HepG2 (cell line): ENCODE data around the gene TBKBP1. TPM values are rescaled to one million over a fixed set of nuclear protein-coding genes. Genes with fewer than 3 reads are reported as not detected.

ENCODE experiments used
- ATAC-seq: fragments of 200-7000 bp; cut with Tn5 transposase; 3 replicates; pipeline ENCODE4 v1.9.1; 2020; ENCODE audit warnings: mild to moderate bottlenecking, moderate library complexity
- BruUV-seq: library from RNA; stranded (reverse); fragments of 400-500 nt; replicated peaks from 2 replicates; lab custom pipeline; 2021; lab: Mats Ljungman, UMichigan
- CTCF ChIA-PET: fragments of 300-600 bp; formaldehyde crosslinking; extraction: SDS; loops from one replicate; lab custom pipeline; 2021; ENCODE audit warnings: low total read pairs, inconsistent platforms, low intra/inter-chr PET ratio; lab: Yijun Ruan, JAX
- POLR2A ChIA-PET: fragments of 350-600 bp; sonication (Branson Sonifier 250); formaldehyde crosslinking; loops from one replicate; lab custom pipeline; 2020; ENCODE audit warnings: antibody characterized with exemption, inconsistent platforms; lab: Yijun Ruan, JAX
- DNase-seq: peaks from one replicate; pipeline ENCODE4 v3.0.0-alpha.2; 2015; ENCODE audit warnings: low spot score
- FAIRE-seq: peaks from 3 replicates; lab custom pipeline; 2011; peaks lifted over from hg19 to GRCh38; lab: Jason Lieb, UNC
- H2AFZ ChIP-seq: one replicate; pipeline ENCODE4 v1.6.1; 2011; ENCODE audit warnings: low read length, inconsistent platforms
- H3K27ac ChIP-seq: fragments of 300-600 bp; 3 replicates; pipeline ENCODE4 v1.8.0; 2011; ENCODE audit warnings: mixed run types, mild to moderate bottlenecking, mixed read lengths, low read length, inconsistent platforms; ENCODE audit not compliant: insufficient read depth; ENCODE audit errors: extremely low read length
- H3K27me3 ChIP-seq, 2 experiments: fragments of 200-600 bp in 1 of 2; 2 replicates in 1 of 2; 3 replicates in 1 of 2; pipeline versions ENCODE4 v1.6.0 to v1.8.0; 2011; ENCODE audit warnings: low read length in 2 of 2, mild to moderate bottlenecking in 2 of 2, moderate library complexity in 2 of 2, inconsistent platforms in 1 of 2; ENCODE audit not compliant: insufficient read depth in 2 of 2, control insufficient read depth in 1 of 2
- H3K36me3 ChIP-seq, 2 experiments: fragments of 200-600 bp in 1 of 2; replicated peaks in 1 of 2; 2 replicates in 1 of 2; 3 replicates in 1 of 2; pipeline versions ENCODE4 v1.5.1 to v1.8.0; 2011; ENCODE audit warnings: low read length in 2 of 2, inconsistent platforms in 1 of 2; ENCODE audit not compliant: insufficient read depth in 2 of 2, control insufficient read depth in 1 of 2
- H3K4me1 ChIP-seq: 2 replicates; pipeline ENCODE4 v1.5.1; 2012; ENCODE audit warnings: low read length, inconsistent platforms; ENCODE audit not compliant: insufficient read depth
- H3K4me2 ChIP-seq: 2 replicates; pipeline ENCODE4 v1.6.0; 2011; ENCODE audit warnings: low read depth, low read length, inconsistent platforms
- H3K4me3 ChIP-seq, 3 experiments: fragments of 200-600 bp in 1 of 3; sonication (generic), shearing (Covaris generic) in 1 of 3; replicated peaks in 1 of 3; 2 replicates each; pipeline ENCODE4 v1.5.1; 2011 to 2016; ENCODE audit warnings: low read length in 3 of 3, inconsistent platforms in 2 of 3, low read depth in 2 of 3, mild to moderate bottlenecking in 2 of 3, control low read depth in 1 of 3, mixed read lengths in 1 of 3; ENCODE audit not compliant: insufficient read depth in 1 of 3
- H3K79me2 ChIP-seq: one replicate; pipeline ENCODE4 v1.6.1; 2011; ENCODE audit warnings: low read length, inconsistent platforms; ENCODE audit not compliant: insufficient read depth
- H3K9ac ChIP-seq: 2 replicates; pipeline ENCODE4 v1.6.0; 2011; ENCODE audit warnings: mild to moderate bottlenecking, low read depth, low read length, inconsistent platforms; ENCODE audit not compliant: insufficient read depth
- H3K9me3 ChIP-seq: 2 replicates; pipeline ENCODE4 v1.5.1; 2012; ENCODE audit warnings: mild to moderate bottlenecking, low read length
- H4K20me1 ChIP-seq: 2 replicates; pipeline ENCODE4 v1.6.0; 2011; ENCODE audit warnings: inconsistent platforms, mild to moderate bottlenecking, low read length, moderate library complexity; ENCODE audit not compliant: insufficient read depth
- CENPBD1 ChIP-seq: sonication (generic); formaldehyde crosslinking; IDR thresholded peaks from 2 replicates; pipeline ENCODE4 v1.8.0; 2022; ENCODE audit warnings: missing genetic modification reagents, low read depth, mild to moderate bottlenecking, borderline replicate concordance
- FOXA1 ChIP-seq, 2 experiments: fragments of 450-650 bp in 1 of 2; sonication (generic) in 1 of 2; formaldehyde crosslinking in 1 of 2; IDR thresholded peaks; 2 replicates each; pipeline versions ENCODE4 v1.4.0 to v1.6.1; 2016 to 2020; ENCODE audit warnings: missing genetic modification reagents in 1 of 2
- NR2F1 ChIP-seq, 2 experiments: fragments of 450-650 bp in 1 of 2; formaldehyde crosslinking in 1 of 2; IDR thresholded peaks; 2 replicates each; pipeline versions ENCODE4 v1.5.0 to v1.6.1; 2016 to 2020; ENCODE audit warnings: mild to moderate bottlenecking in 1 of 2, missing compliant biosample characterization in 1 of 2, missing genetic modification reagents in 1 of 2, moderate library complexity in 1 of 2
- PAF1 ChIP-seq: IDR thresholded peaks from 2 replicates; pipeline ENCODE4 v1.6.1; 2016; ENCODE audit warnings: missing genetic modification reagents, missing compliant biosample characterization
- SALL2 ChIP-seq: sonication (generic); formaldehyde crosslinking; IDR thresholded peaks from 2 replicates; pipeline ENCODE4 v1.8.1; 2023; ENCODE audit warnings: mild to moderate bottlenecking, missing genetic modification reagents, inconsistent platforms
- THYN1 ChIP-seq: sonication (generic); formaldehyde crosslinking; IDR thresholded peaks from 2 replicates; pipeline ENCODE4 v1.8.1; 2023; ENCODE audit warnings: low read depth, mild to moderate bottlenecking, moderate library complexity, missing genetic modification reagents, borderline replicate concordance
- ZBTB44 ChIP-seq: sonication (generic); formaldehyde crosslinking; IDR thresholded peaks from 2 replicates; pipeline ENCODE4 v1.4.0; 2020; ENCODE audit warnings: missing genetic modification reagents
- ZNF18 ChIP-seq: sonication (generic); formaldehyde crosslinking; IDR thresholded peaks from 2 replicates; pipeline ENCODE4 v1.8.0; 2022; ENCODE audit warnings: mild to moderate bottlenecking, missing genetic modification reagents; ENCODE audit not compliant: insufficient replicate concordance
- WGBS: methylation state at CpG from one replicate; pipeline ENCODE4 v1.1.6; 2017; ENCODE audit warnings: low lambda C conversion rate; 5-methylcytosine and 5-hydroxymethylcytosine counted together
- in situ Hi-C: cut with HindIII; loops from 2 replicates; pipeline ENCODE4 v1.10.0; 2017; ENCODE audit warnings: low pct_unique_long_range_greater_than_20kb; ENCODE audit not compliant: extremely low pct_ligation_motif_present
- intact Hi-C: fragments of 100-400 bp; cut with micrococcal nuclease; formaldehyde crosslinking; loops from one replicate; pipeline ENCODE4 v1.10.0; 2022; ENCODE audit not compliant: unreplicated experiment
- polyA plus RNA-seq, 8 experiments: library from polyadenylated mRNA; depleted of rRNA in 3 of 8; stranded (reverse) in 7 of 8; unstranded in 1 of 8; fragments of >200 nt; fragmentation: Illumina TruSeq in 4 of 8; extraction: Trizol in 4 of 8; gene quantifications; 2 replicates each; pipeline versions ENCODE4 v1.2.1 to v1.2.3, GENCODE V29; 2011 to 2016; ENCODE audit warnings: low read depth in 4 of 8, missing spikeins in 1 of 8, mixed read lengths in 1 of 8; ENCODE audit not compliant: insufficient read depth in 1 of 8
- total RNA-seq, 5 experiments: library from RNA; depleted of rRNA; stranded (reverse); fragments of >200 nt; fragmentation: Illumina TruSeq; extraction: Trizol; gene quantifications; 2 replicates each; pipeline ENCODE4 v1.2.3, GENCODE V29; 2016; ENCODE audit warnings: low read depth in 1 of 5
- TF ChIP-seq, protein P1 (sequence below): sonication (generic); formaldehyde crosslinking; conservative IDR thresholded peaks from 2 replicates; pipeline ENCODE4 v1.4.0; 2020; ENCODE audit warnings: mild to moderate bottlenecking, missing genetic modification reagents, moderate library complexity
- TF ChIP-seq, protein P2 (sequence below): IDR thresholded peaks from 2 replicates; pipeline ENCODE4 v1.6.1; 2016; ENCODE audit warnings: low read depth

Gene TBKBP1
- total and polyA plus RNA-seq, 2 of the 13 experiments (the other 11 are each of a cell fraction or from before 2014, with no cell fraction given), result 2.6 to 7.0 TPM

DNA sequence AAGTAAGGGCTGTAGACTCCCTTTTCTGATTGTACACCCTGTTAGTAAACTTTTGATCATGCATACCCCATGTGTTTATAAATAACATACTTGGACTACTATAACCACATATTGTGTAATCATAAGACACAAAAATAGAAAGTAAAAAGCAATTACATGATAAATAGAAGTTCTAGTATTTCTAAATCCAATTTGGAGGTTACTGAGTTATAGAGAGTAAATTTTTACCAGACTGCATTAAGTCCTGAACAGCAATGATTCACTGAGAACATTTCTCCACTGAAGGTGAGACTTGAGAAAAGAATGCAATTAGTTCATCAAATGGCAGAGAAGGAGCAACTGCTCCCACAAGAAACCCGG, 7.7 kb upstream of the TBKBP1 start (continued):
- no peak for TF ChIP-seq SALL2 (CRISPR knock-in tag)
- TF ChIP-seq, all 625 proteins: peak for 6

DNA sequence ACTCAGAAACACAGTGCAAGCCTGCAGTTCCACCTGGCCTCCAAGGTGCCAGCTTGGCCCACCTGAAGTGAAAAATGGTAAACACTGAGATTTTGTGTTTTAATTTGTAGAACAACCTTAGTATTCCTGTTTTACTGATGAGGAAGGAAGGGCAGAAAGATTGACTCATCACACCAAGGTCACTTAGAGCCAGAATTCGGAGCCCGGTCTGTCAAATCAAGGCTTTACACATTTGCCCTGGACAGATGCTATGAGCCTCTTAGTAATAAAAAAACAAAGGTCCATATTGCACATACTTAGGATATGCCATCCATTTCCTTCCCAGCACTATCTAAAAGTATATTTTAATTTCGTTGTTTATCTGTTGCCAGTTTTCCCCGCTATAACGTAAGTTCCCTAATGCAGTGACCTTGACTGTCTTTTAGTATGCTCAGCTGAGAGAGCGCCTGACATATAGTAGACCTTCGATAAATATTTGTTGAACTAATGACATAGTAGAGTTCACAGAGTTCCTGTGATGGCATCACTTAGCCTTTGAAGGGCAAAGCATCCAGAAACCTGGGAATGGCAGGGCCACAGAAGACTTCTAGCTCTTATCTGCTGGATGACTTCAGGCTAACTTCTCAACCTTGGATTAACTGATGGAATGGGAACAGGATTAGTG, 7.2 kb upstream of the TBKBP1 start:
- H4K20me1 ChIP-seq, result peaks cover 9% of the 10 kb centered on the region; the same call in 1 of the 2 replicates
- H3K4me1 ChIP-seq, result peaks cover 41% of the 10 kb centered on the region
- FAIRE-seq, result peak; percentile 64
- DNase-seq, result peak; percentile 90
- ATAC-seq, result peak; percentile 80
- H3K4me2 ChIP-seq, result peak overlapping the region; percentile 25; the same call in 1 of the 2 replicates
- H3K27me3 ChIP-seq, result no peaks in the 10 kb centered on the region
- WGBS, result 12% methylated on average over 7 of the region's 7 CpGs
- intact Hi-C loops, result loop anchor here (5.0 kb wide), 1 partner anchor 34 kb away; no protein-coding TSS in a partner anchor
- H2AFZ ChIP-seq, result no peak overlapping the region
- CTCF ChIA-PET, result no interaction called here
- peaks cover 7 to 16% of the 10 kb centered on the region in 2 experiments for H3K36me3 ChIP-seq
- in situ Hi-C loops, result no loop called here
- POLR2A ChIA-PET, result interaction anchor here (1.0 to 3.1 kb wide), 5 partner anchors 8 to 362 kb away, joined by 3 to 22 read pairs (median 3); partner anchors contain the start of genes KPNB1, NFE2L1, OSBPL7 and PNPO
- no peaks in the 10 kb centered on the region for H3K79me2 ChIP-seq
- H3K9me3 ChIP-seq, result no peaks in the 10 kb centered on the region
- H3K4me3 ChIP-seq, result no peak overlapping the region; a peak in 1 of 6 replicates
- no TSS peak for BruUV-seq
- H3K27ac ChIP-seq, result peak overlapping the region; percentile 49
- no peak overlapping the region for H3K9ac ChIP-seq
- TF ChIP-seq CENPBD1 (CRISPR knock-in tag), result 0 out of 2 replicates have a peak, but pooled peaks have one; percentile 32
- TF ChIP-seq THYN1 (CRISPR knock-in tag), result no peak
- TF ChIP-seq ZNF18, result peak; percentile 80
- TF ChIP-seq, protein P1, sequence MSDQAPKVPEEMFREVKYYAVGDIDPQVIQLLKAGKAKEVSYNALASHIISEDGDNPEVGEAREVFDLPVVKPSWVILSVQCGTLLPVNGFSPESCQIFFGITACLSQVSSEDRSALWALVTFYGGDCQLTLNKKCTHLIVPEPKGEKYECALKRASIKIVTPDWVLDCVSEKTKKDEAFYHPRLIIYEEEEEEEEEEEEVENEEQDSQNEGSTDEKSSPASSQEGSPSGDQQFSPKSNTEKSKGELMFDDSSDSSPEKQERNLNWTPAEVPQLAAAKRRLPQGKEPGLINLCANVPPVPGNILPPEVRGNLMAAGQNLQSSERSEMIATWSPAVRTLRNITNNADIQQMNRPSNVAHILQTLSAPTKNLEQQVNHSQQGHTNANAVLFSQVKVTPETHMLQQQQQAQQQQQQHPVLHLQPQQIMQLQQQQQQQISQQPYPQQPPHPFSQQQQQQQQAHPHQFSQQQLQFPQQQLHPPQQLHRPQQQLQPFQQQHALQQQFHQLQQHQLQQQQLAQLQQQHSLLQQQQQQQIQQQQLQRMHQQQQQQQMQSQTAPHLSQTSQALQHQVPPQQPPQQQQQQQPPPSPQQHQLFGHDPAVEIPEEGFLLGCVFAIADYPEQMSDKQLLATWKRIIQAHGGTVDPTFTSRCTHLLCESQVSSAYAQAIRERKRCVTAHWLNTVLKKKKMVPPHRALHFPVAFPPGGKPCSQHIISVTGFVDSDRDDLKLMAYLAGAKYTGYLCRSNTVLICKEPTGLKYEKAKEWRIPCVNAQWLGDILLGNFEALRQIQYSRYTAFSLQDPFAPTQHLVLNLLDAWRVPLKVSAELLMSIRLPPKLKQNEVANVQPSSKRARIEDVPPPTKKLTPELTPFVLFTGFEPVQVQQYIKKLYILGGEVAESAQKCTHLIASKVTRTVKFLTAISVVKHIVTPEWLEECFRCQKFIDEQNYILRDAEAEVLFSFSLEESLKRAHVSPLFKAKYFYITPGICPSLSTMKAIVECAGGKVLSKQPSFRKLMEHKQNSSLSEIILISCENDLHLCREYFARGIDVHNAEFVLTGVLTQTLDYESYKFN (CRISPR knock-in tag), result peak; percentile 72
- TF ChIP-seq ZBTB44 (CRISPR knock-in tag), result no peak
- TF ChIP-seq NR2F1 (CRISPR knock-in tag; IDR thresholded peaks at IDR 0.05), result peak in 1 of 2 experiments; percentile 83; a peak in 2 of 4 replicates
- TF ChIP-seq, protein P2, sequence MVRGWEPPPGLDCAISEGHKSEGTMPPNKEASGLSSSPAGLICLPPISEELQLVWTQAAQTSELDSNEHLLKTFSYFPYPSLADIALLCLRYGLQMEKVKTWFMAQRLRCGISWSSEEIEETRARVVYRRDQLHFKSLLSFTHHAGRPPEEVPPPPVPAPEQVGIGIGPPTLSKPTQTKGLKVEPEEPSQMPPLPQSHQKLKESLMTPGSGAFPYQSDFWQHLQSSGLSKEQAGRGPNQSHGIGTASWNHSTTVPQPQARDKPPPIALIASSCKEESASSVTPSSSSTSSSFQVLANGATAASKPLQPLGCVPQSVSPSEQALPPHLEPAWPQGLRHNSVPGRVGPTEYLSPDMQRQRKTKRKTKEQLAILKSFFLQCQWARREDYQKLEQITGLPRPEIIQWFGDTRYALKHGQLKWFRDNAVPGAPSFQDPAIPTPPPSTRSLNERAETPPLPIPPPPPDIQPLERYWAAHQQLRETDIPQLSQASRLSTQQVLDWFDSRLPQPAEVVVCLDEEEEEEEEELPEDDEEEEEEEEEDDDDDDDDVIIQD (CRISPR knock-in tag), result peak; percentile 50; the same call in 1 of the 2 replicates
- TF ChIP-seq PAF1, result peak; percentile 69; the same call in 1 of the 2 replicates
- no peak for TF ChIP-seq FOXA1 (IDR thresholded peaks at IDR 0.05)
- TF ChIP-seq FOXA1 (CRISPR knock-in tag; IDR thresholded peaks at IDR 0.05), result peak; percentile 59
